ENCODE results near the gene UBAP2L.

The UBAP2L gene, protein sequence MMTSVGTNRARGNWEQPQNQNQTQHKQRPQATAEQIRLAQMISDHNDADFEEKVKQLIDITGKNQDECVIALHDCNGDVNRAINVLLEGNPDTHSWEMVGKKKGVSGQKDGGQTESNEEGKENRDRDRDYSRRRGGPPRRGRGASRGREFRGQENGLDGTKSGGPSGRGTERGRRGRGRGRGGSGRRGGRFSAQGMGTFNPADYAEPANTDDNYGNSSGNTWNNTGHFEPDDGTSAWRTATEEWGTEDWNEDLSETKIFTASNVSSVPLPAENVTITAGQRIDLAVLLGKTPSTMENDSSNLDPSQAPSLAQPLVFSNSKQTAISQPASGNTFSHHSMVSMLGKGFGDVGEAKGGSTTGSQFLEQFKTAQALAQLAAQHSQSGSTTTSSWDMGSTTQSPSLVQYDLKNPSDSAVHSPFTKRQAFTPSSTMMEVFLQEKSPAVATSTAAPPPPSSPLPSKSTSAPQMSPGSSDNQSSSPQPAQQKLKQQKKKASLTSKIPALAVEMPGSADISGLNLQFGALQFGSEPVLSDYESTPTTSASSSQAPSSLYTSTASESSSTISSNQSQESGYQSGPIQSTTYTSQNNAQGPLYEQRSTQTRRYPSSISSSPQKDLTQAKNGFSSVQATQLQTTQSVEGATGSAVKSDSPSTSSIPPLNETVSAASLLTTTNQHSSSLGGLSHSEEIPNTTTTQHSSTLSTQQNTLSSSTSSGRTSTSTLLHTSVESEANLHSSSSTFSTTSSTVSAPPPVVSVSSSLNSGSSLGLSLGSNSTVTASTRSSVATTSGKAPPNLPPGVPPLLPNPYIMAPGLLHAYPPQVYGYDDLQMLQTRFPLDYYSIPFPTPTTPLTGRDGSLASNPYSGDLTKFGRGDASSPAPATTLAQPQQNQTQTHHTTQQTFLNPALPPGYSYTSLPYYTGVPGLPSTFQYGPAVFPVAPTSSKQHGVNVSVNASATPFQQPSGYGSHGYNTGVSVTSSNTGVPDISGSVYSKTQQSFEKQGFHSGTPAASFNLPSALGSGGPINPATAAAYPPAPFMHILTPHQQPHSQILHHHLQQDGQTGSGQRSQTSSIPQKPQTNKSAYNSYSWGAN

DNA sequence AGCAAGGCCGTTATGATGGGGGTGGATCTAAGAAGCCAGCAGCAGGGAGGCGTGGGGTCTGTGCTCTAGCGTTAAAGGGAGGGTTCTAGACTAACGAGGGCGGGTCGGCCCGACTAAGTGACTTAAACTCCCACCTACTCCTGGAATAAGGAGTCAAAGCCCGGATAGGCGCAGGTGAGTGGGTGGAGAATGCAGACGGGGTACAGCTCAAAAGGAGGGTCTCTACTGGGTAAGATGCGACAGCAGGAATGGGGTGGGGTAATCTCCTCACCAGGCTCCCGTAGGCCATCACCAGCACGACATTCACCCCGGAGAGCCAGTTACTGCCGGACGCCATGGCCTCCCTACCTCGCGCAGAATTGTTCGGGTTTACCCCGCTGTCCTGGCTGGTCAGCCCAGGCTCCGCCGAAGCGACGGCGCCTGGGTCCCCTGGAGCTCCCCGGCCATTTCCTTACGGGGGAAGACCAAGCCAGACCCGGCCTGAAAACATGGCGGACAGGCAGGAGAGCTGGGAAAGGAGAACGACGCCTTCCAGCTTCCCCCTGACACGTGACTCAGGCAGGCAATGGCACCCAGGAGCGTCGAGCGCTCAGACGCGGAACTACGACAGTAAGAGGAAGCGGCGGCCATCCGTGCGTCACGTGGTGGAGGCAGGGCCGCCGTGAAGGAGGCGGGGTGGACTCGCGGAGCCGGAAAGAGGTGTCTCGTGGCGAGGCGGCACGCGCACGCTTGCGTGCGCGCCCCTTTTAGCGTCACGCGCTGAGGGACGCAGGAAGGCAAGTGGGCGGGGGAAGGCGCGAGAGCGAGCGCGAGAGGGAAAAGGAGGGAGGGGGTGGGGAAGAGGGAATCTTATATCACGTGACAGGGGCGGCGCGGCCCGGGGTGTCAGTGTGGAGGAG is at the start of gene UBAP2L:
UBAP2L (plus strand) TSS at position 885 of the 899 bp plus-strand sequence. CDS start 4,169 bp downstream, outside the sequence.
- peak; percentile 95 to 98 for DNase-seq (ENCODE audit: extremely low read depth in 1 of 2, low read depth in 1 of 2)

- no peak for DNase-seq (ENCODE audit: extremely low read depth in 1 of 2, low read depth in 1 of 2)
Observed at GRCh38 chr1:154171223-154171583, 49.6 kb upstream of the UBAP2L start.

GRCh38 chr1:154171880-154172279 is 48.9 kb upstream of the UBAP2L start:
- DNase-seq (ENCODE audit: extremely low read depth in 1 of 2, low read depth in 1 of 2), result no peak

DNA sequence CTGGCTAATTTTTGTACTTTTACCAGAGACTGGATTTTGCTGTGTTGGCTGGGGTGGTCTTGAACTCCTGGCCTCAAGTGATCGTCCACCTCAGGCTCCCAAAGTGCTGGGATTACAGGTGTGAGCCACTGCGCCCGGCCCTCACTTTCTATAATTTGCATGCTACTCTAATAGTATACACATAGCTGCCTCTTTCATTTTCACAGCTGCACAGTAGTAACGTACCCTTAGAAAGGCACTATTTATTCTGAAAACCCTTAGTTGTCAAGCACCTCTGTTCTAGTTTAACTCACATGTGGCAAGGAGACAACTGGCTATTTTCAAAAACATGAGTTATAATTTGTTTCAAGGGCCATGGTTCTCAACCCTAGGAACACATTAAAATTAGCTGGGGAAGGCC is 46.1 kb upstream of the UBAP2L start:
- DNase-seq (ENCODE audit: extremely low read depth in 1 of 2, low read depth in 1 of 2), result no peak

DNA sequence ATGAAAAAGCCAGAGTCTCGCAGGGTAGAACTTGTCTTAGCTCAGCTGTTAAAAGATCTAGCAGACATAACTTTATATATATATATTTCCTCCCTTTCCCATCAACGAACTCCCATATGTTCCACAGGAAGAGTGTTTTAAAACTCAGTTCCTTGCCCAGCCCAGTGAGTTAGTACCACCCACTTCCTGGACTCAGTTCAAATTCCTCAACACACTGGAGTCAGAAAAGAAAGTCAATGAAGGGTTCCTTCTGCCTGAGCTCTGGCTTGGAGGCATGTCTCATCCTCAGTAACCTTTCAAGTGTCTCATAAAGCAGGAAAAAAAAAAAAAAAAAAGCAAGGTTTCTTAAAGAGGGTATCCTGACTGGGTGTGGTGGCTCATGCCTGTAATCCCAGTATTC is 44.4 kb upstream of the UBAP2L start:
- no peak for DNase-seq (ENCODE audit: extremely low read depth in 1 of 2, low read depth in 1 of 2)

- no peak for DNase-seq (ENCODE audit: extremely low read depth in 1 of 2, low read depth in 1 of 2)
Observed at GRCh38 chr1:154178013-154178412, 42.7 kb upstream of the UBAP2L start.

- DNase-seq (ENCODE audit: extremely low read depth in 1 of 2, low read depth in 1 of 2), result no peak
Observed at GRCh38 chr1:154178911-154179811, 41.6 kb upstream of the UBAP2L start.

DNA sequence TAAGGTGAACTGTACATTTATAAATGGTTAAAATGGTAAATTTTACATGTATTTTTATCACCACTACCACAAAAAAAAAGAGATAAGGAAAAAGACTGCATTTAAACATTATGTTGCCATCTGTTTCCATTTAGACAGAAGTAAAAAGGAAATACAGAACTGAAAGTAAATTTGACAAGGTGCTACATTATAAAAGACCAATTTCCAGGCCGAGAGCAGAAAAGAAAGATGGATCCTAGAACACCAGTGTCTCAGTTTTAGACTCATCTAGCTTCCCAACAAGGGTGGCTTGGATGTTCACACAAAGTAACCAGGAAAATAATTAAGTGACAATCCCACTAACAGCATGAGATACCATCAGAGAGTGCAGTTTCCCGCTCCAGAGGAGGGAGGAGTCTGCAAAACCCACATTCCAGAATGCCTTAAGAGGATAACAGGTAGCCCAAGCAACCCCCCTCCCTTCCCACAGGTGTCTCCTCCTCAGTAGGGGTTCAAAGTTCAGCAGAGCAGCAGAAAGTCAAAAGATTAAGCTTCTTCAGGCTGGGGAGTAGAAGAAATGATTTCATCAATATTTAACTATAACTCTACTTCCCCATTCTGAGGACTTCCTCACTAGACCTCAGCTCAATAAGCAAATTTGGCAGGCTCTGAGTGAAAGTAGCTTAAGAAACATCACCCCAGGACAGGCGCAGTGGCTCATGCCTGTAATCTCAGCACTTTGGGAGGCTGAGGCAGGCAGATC is 40.6 kb upstream of the UBAP2L start:
- DNase-seq (ENCODE audit: extremely low read depth in 1 of 2, low read depth in 1 of 2), result no peak

- peak in 1 of 2 donors; percentile 35 for DNase-seq (ENCODE audit: extremely low read depth in 1 of 2, low read depth in 1 of 2)
Observed at GRCh38 chr1:154181944-154182343, 38.8 kb upstream of the UBAP2L start.

DNA sequence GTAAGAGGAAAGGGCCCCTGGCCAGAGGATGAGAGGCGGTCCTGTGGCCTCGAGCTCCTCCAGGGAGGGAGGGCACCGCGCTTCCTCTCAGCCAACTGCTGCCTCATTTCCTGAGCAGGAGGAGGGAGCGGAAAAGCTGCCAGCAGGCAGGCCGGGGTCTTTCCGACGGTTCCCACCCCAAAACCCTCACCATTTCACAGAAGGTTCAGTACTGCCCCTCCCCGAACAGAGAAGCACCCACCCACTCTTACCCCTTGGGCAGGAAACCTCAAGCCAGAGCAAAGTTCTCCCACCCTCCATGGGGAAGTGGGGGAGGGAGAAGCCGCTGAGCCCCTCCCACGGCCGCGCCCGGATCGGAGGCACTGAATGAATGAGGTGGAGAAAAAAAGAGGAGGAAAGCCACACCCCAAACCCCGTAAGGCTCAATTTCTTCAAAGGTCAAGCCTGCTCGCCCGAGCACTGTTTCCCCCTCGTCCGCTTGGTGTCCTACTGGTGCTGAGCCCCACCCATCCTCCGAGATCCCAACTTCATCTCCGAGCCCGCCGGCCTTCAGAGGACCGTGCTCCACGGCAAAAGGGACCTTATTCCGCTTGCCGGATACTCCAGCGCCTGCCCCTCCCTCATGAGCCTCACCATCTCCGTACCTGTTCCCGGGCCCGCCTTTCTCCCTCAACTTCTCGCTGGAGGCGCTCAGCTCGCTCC is 38.3 kb upstream of the UBAP2L start:
- peak in 1 of 2 donors; percentile 28 for DNase-seq (ENCODE audit: extremely low read depth in 1 of 2, low read depth in 1 of 2)

- peak; percentile 83 to 91 for DNase-seq (ENCODE audit: extremely low read depth in 1 of 2, low read depth in 1 of 2)
Observed at GRCh38 chr1:154183046-154183915, 37.5 kb upstream of the UBAP2L start.

- DNase-seq (ENCODE audit: extremely low read depth in 1 of 2, low read depth in 1 of 2), result peak; percentile 20 to 37
Observed at GRCh38 chr1:154186177-154186576, 34.6 kb upstream of the UBAP2L start.

DNA sequence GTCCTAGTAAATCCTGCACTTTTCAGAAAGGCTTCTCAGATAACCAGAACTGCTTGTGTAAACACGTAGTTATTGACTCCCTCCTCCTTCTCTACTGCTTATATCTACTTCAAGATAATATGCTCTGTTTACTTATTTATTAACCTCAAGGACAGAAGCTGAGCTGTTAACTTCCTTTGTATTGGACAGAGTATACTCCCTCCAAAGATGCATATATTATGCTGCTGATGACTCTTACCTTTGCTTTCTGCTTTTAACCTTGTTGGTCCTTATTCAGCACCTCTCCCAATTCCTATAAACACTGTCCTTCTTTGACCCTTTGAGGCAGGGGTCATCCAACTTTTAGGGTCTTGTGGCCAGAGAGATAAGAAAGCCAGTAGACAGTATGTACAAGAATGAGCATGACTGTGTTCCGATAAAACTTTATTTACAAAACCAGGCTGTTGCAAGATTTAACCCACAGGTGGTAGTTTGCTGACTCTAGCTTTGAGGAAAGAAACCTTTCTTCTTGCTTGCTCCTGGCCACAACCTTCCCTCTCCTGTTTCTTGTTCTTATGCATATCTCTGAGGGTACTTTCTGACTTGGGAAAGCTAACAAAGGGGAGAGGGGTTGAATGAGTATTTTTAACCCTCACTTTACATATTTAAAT is 33.8 kb upstream of the UBAP2L start:
- no peak for DNase-seq (ENCODE audit: extremely low read depth in 1 of 2, low read depth in 1 of 2)

DNA sequence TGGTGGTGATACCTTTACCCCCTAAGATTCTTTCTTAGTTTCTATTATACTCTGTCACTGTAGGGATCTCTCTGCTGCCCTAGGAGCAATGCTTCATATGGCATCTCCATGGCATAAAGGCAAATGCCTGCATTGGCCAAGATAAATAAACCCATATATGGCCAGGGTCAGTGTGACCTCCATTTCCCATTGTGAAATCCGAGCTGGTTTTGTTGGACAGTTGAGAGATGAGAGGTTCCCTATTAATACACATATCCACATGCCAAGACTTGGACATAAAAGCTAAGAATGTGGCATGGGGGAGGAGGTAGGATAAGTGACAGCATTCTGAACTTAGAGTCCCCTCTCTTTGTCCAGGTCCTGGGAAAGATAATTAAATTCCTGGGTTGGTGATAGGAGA is 30.2 kb upstream of the UBAP2L start:
- DNase-seq (ENCODE audit: extremely low read depth in 1 of 2, low read depth in 1 of 2), result no peak

- DNase-seq (ENCODE audit: extremely low read depth in 1 of 2, low read depth in 1 of 2), result no peak
Observed at GRCh38 chr1:154191990-154192461, 28.7 kb upstream of the UBAP2L start, which contains the start of gene TPM3. TPM3 (minus strand) TSS chr1:154192100; CDS start chr1:154192018, 82 bp downstream.

GRCh38 chr1:154192476-154192875 is 28.3 kb upstream of the UBAP2L start:
- no peak for DNase-seq (ENCODE audit: extremely low read depth in 1 of 2, low read depth in 1 of 2)
